GM18873 (cell line): ENCODE measurements around the gene SWT1.
"Not testable (repeated sequence)": the region's sequence is repeated elsewhere in the genome, so short reads cannot be mapped to it uniquely, and the experiment has no call there.

Source experiments
- ATAC-seq: cut with Tn5 transposase; IDR thresholded peaks from one replicate; pipeline ENCODE4 v1.9.1; 2021; ENCODE audit warnings: mild to moderate bottlenecking, moderate library complexity, moderate number of reproducible peaks; ENCODE audit not compliant: unreplicated experiment, low FRiP score

SWT1 gene

GRCh38 chr1:185170291-185170848 is 13.4 kb downstream of the SWT1 start:
- ATAC-seq = peak; percentile 80

- no peak for ATAC-seq
These were observed 36.8 kb downstream of the SWT1 start for GRCh38 chr1:185193756-185194155.

GRCh38 chr1:185198712-185199111 is 41.7 kb downstream of the SWT1 start:
- not testable (repeated sequence) for ATAC-seq

GRCh38 chr1:185200889-185201288 is 43.9 kb downstream of the SWT1 start:
- no peak for ATAC-seq

- no peak for ATAC-seq
These were observed 50.2 kb downstream of the SWT1 start for GRCh38 chr1:185207170-185207569.

GRCh38 chr1:185207980-185208602 is 51.1 kb downstream of the SWT1 start:
- ATAC-seq = no peak

- ATAC-seq = no peak
These were observed 51.7 kb downstream of the SWT1 start for GRCh38 chr1:185208626-185209180.

- ATAC-seq = not testable (repeated sequence)
These were observed 52.4 kb downstream of the SWT1 start for GRCh38 chr1:185209357-185209756.

- no peak for ATAC-seq
These were observed 56.1 kb downstream of the SWT1 start for GRCh38 chr1:185213091-185213490.

- no peak for ATAC-seq
These were observed 58.9 kb downstream of the SWT1 start for GRCh38 chr1:185215911-185216310.

- ATAC-seq = no peak
These were observed 67.2 kb downstream of the SWT1 start for GRCh38 chr1:185224132-185224531.

GRCh38 chr1:185227161-185227560 is 70.2 kb downstream of the SWT1 start:
- ATAC-seq = no peak

- ATAC-seq = no peak
These were observed 72.0 kb downstream of the SWT1 start for GRCh38 chr1:185228979-185229378.

GRCh38 chr1:185229981-185230380 is 73.0 kb downstream of the SWT1 start:
- ATAC-seq = no peak

GRCh38 chr1:185232874-185233273 is 75.9 kb downstream of the SWT1 start:
- ATAC-seq = no peak

GRCh38 chr1:185234183-185234582 is 77.2 kb downstream of the SWT1 start:
- not testable (repeated sequence) for ATAC-seq

GRCh38 chr1:185237176-185237575 is 80.2 kb downstream of the SWT1 start:
- not testable (repeated sequence) for ATAC-seq

GRCh38 chr1:185237661-185238060 is 80.7 kb downstream of the SWT1 start:
- no peak for ATAC-seq

GRCh38 chr1:185238447-185238846 is 81.5 kb downstream of the SWT1 start:
- no peak for ATAC-seq

GRCh38 chr1:185239861-185240260 is 82.9 kb downstream of the SWT1 start:
- no peak for ATAC-seq

- no peak for ATAC-seq
These were observed 84.2 kb downstream of the SWT1 start for GRCh38 chr1:185241127-185241526.
